ENCODE results near the gene UBASH3B.

The UBASH3B gene

GRCh38 chr11:122647736-122648275 lies 7.7 kb upstream of the UBASH3B start:
- no peak for DNase-seq (ENCODE audit: low read depth)

- no peak for DNase-seq (ENCODE audit: low read depth)
Observed at GRCh38 chr11:122649116-122649515, 6.4 kb upstream of the UBASH3B start.

- no peak for DNase-seq (ENCODE audit: low read depth)
Observed at GRCh38 chr11:122650619-122651018, 4.9 kb upstream of the UBASH3B start.

GRCh38 chr11:122652495-122652894 lies 3.0 kb upstream of the UBASH3B start:
- no peak for DNase-seq (ENCODE audit: low read depth)

- no peak for DNase-seq (ENCODE audit: low read depth)
Observed at GRCh38 chr11:122653916-122654585, 1.5 kb upstream of the UBASH3B start.

GRCh38 chr11:122656073-122656630 lies 630 bp downstream of the UBASH3B start:
- no peak for DNase-seq (ENCODE audit: low read depth)

- no peak for DNase-seq (ENCODE audit: low read depth)
Observed at GRCh38 chr11:122656631-122657101, 1.1 kb downstream of the UBASH3B start.

GRCh38 chr11:122659676-122660554 lies 4.4 kb downstream of the UBASH3B start:
- DNase-seq (ENCODE audit: low read depth) = no peak

GRCh38 chr11:122661182-122661945 lies 5.8 kb downstream of the UBASH3B start:
- no peak for DNase-seq (ENCODE audit: low read depth)

- DNase-seq (ENCODE audit: low read depth) = no peak
Observed at GRCh38 chr11:122663056-122663740, 7.7 kb downstream of the UBASH3B start.

GRCh38 chr11:122663764-122664163 lies 8.2 kb downstream of the UBASH3B start:
- no peak for DNase-seq (ENCODE audit: low read depth)

GRCh38 chr11:122664188-122664587 lies 8.7 kb downstream of the UBASH3B start:
- no peak for DNase-seq (ENCODE audit: low read depth)

- DNase-seq (ENCODE audit: low read depth) = no peak
Observed at GRCh38 chr11:122665861-122666260, 10.3 kb downstream of the UBASH3B start.

GRCh38 chr11:122666743-122667142 lies 11.2 kb downstream of the UBASH3B start:
- DNase-seq (ENCODE audit: low read depth) = no peak

- DNase-seq (ENCODE audit: low read depth) = no peak
Observed at GRCh38 chr11:122668562-122669090, 13.1 kb downstream of the UBASH3B start.

GRCh38 chr11:122670131-122670530 lies 14.6 kb downstream of the UBASH3B start:
- no peak for DNase-seq (ENCODE audit: low read depth)

GRCh38 chr11:122671400-122671891 lies 15.9 kb downstream of the UBASH3B start:
- DNase-seq (ENCODE audit: low read depth) = no peak

GRCh38 chr11:122672892-122673291 lies 17.4 kb downstream of the UBASH3B start:
- no peak for DNase-seq (ENCODE audit: low read depth)

GRCh38 chr11:122673701-122674100 lies 18.2 kb downstream of the UBASH3B start:
- no peak for DNase-seq (ENCODE audit: low read depth)

GRCh38 chr11:122676638-122677037 lies 21.1 kb downstream of the UBASH3B start:
- no peak for DNase-seq (ENCODE audit: low read depth)

GRCh38 chr11:122677256-122677655 lies 21.7 kb downstream of the UBASH3B start:
- DNase-seq (ENCODE audit: low read depth) = no peak

Measured in HS-27A (cell line).